ENCODE results near the gene AK1.

AK1 gene

DNA sequence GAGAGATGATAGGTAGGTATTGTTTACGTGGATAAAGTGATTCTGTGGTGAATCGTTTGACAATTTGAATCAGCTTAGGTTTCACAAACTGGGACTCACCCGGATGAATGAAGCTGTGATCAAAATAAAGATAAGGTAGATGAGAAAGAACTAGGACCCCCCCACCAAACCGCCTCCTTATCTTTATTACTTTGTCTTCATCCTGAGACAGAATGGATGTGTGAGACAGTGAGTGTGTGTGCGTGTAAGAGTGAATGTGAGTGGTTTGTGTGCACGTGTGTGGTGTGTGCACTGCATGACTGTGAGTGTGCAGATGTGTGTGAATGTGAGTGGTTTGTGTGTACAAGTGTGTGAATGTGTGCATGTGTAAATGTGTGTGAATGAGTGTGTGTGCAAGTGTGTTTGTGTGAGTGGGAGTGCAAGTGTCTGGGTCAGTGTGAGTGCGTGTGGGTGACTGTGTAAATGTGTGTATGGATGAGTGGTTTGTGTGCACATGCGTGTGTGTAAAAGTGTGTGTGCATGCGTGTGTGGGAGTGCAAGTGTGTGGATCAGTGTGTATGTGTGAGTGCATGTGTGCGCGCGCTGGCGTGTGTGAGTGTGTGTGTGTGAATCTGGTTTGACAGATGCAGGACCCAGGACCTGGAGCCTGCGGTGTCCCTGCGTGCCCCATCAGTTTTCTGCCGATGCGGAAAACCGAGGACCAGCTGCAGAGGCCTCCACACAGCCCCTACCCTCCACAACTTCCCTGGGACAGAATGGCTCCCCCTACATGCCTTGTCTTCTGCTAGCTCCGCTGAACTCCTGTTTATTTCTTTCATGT, 11.6 kb downstream of the AK1 start:
- DNase-seq, result no peak

DNA sequence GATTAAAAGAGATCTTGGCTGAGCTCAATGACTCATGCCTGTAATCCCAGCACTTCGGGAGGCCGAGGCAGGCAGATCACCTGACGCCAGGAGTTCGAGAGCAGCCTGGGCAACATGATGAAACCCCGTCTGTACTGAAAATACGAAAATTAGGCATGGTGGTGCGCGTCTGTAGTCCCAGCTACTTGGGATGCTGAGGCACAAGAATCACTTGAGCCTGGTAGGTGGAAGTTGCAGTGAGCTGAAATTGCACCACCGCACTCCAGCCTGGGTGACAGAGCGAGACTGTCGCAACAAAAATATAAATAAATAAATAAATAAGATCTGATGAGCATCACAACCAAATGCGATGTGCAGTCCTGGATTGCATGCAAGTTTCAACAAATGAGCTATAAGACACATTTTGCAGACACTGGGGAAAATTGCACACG, 14.3 kb downstream of the AK1 start:
- no peak for DNase-seq

DNA sequence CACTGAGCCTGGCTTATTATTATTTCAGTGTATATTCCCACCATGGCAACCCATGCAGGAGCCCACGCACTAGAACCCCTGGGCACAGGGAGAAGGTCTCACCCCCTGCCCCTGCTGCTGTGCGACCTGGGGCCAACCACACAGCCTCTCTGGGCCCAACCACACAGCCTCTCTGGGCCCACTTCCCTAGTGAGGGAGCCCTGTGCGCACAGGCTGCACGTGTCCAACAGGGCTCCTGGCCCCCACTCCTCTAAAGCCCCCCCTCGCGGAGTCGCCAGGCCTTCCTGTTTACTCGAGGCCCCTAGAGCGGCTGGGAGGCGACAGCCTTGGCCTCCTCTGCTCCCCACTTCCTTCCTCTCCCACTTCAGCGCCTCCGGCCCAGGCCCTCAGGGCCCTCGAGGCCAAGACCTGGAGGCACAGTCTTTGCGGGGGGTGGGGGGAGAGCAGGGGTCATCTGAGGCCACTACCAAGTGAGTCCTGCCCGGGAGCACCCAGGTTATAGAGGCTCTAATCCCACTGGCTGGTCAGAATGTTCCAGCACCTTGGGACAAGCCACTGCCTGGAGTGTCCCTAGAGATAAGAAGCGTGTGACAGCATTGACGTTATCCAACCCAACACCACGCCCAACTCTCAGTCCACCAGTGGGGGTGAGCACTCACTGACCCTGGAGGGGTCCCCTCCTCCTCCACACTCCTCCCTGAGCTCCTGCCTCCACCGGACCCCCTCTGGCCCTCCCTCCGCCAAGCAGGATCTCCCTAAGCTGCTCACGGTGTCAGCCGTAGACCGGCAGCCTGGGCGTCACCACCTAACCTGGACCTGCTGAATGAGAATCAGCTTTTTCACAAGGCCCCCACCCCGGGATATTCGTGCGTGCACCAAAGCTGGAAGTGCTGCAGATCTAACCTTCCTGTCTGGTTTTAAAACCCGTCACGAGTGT, 15.1 kb downstream of the AK1 start:
- DNase-seq, result peak in 1 of 2 donors; percentile 25

DNA sequence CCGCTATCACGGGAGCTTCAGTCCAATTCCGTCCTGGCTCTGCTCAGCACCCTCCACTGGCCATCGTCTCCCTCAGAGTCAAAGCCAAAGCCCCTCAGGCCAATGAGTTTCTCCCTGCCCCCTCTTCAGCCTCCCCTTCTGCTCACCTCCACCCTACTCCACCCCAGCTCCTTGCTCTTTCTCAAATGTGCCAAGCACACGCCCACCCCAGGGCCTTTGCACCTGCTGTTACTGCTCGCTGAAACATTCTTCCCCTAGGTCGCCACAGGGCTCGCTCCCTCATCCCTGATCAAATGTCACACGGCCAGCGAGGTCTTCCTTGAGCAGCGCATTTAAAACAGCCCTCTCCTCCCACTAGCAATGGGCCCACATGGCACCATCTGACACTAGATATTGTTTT, 16.7 kb downstream of the AK1 start:
- DNase-seq, result no peak

DNA sequence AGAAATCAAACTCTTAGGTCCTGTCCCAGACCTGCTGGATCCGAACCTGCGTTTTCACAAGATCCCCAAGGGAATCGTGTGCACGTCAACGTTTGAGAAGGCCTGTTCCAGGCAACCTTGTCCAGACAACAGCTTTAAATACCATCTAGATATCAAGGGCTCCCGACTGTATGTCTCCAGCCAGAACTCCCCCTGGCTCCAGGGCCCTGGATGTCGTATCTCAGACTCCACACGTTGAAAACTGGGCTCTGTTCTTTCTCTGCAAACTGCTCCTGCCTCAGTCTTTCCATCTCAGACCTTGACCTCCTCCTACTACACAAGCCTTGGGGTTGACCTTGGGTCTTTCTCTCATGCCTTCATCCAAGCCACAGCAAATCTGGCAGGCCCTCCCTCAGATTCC, 17.2 kb downstream of the AK1 start:
- no peak for DNase-seq

DNA sequence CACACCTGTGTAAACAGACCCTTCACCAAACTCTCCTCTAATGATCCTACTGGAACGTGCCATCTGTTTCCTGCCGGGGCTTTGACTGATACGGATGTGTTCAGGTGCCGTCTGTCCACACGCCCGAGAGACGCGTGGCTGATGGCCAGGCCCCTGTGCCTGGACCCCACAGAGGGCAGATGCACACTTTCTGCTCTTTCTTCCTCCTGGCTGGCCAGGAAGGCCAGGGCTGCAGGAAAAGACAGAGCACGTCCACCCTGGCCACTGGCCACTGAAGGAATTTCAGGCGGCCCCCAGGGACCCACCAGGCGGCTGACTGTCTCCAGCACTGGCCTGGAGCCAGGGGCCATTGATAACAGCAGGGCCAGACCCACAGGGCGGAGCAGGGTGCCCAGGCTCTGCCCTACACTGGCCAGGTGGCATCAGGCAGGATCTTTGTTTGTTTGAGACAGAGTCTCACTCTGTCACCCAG, 19.4 kb downstream of the AK1 start:
- DNase-seq, result no peak

DNA sequence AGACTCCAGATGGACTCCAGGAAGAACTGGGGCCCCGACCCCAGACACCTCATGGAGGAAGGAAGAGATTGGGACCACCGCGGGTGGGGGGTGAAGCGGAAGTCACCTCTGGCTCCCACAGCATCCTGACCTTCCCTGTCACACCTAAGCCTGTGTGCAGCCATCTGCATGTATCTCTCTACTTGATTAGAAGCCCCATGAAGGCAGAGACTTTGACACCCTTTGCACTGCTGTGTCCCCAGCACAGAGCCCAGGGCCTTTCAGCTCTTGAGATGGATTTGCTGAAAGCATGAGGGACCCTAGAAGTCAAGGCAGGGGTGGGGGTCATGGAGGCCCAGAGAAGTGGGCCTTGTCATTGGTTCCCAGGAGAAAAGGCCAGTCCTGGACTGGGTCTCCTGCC, 20.2 kb downstream of the AK1 start:
- no peak for DNase-seq

DNA sequence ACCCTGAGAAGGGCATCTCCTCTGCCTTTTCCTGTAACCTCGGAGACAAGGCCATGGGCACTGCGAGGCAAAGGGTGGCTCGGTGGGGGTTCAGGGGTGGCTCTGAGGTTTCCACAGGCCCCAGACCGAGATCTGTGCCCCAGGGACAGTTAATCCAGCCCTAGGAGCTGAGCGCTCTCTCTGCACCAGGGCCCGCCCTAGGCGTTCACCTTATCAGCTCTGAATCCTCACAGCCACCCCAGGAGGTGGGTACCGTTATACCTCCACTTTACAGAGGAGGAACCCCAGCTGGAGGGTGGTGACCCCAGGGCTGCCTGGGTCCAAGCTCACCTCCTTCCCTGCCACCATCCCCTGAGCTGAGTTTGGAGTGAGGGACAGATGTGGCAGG, 20.8 kb downstream of the AK1 start:
- DNase-seq, result no peak

DNA sequence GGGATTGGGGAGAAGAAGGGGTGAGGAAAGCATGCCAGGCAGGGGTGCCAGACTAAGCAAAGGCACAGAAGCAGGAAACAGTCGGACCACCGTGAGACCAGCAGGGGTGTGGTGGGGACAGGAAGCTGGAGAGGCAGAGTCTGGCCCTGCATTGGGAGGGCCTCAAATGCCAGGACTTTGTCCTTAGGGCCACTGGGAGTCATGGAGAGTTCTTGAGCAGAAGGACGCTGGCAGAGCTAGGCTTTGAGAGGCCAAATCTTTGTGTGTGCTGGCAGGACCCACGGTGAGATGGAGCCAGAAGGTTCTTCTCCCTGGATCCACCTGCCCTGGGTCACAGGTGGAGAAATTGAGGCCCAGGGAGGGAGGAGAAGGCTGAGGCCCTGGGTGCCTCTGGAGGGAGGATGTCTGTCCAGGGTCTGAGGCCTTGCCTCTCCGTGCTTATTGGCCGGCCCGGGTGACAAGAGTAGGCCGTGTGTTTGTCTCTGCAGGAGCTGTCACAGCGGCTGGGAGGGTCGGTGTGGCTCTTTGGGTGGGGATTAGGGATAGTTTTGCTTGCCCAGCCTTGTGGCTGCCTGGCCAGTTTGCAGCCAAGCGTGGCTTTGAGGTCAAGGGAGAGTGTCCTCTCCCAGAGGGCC, 21.3 kb downstream of the AK1 start:
- no peak for DNase-seq

DNA sequence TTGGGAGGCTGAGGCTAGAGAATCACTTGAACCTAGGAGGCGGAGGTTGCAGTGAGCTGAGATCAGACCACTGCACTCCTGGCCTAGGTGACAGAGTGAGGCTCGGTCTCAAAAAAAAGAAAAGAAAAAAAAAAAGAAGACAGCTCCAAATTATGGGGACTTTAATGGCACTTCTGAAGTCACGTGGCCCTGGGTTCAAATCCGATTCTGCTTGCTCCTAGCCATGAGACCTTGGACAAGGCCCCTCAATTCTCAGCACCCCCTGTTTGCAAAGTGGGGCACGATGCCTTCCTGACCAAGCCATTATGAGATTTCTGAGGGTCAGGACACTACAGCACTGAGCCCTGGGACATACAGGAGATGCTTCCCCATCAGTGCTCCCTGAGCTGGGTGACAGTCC, 22.0 kb downstream of the AK1 start:
- DNase-seq, result no peak

DNA sequence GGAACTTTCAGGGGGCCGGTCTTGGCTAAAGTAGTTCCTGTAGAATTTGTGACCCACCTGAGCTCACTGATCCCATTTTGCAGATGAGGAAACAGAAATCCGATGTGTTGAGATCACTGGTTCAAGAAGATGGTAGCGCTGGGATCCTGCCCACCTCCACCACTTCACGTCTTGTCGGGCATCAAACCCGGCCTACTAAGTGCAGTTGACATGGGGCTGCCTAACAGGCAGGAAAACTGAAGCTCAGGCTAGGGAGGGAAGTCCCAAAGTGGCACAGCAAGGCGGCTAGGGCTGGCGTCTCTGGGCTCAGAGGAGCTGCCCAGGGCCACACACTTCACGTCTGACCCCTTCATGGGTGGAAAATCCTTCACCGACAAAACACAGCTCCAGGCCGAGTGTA, 22.5 kb downstream of the AK1 start:
- no peak for DNase-seq

DNA sequence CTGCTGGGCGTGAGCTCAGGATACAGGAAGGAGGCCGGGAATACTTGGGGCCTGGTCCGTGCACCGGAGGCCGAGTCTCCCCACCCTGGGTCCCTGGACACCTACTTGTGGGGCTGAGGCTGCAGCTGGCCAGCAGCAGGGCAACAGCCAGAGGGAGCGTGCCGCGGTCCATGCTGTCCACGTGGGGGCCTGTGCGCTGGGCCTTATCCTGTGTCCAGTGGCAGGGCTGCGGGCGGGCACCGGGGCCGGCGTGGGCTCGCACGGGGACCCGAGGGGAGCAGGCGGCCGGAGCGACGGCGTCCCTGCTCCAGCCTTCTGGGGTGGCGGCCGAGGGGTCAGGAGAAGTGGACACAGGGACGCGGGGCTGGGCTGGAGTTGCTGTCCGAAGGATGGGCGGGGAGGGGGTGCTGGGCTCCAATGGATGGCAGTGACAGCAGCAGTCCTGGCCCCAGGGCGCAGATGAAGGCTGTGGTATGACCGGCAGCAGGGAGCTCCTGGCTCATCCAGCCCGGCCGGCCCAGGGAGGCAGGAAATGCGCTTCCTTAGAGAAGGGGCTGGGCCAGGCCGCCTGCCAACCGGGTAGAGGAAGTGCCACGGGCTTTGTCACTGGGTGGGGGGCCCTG, 23.2 kb downstream of the AK1 start, which contains the start of gene ENG:
ENG (minus strand) TSS at position 475 of the 623 bp plus-strand sequence; CDS start at position 172, 303 bp downstream.
- no peak for DNase-seq

DNA sequence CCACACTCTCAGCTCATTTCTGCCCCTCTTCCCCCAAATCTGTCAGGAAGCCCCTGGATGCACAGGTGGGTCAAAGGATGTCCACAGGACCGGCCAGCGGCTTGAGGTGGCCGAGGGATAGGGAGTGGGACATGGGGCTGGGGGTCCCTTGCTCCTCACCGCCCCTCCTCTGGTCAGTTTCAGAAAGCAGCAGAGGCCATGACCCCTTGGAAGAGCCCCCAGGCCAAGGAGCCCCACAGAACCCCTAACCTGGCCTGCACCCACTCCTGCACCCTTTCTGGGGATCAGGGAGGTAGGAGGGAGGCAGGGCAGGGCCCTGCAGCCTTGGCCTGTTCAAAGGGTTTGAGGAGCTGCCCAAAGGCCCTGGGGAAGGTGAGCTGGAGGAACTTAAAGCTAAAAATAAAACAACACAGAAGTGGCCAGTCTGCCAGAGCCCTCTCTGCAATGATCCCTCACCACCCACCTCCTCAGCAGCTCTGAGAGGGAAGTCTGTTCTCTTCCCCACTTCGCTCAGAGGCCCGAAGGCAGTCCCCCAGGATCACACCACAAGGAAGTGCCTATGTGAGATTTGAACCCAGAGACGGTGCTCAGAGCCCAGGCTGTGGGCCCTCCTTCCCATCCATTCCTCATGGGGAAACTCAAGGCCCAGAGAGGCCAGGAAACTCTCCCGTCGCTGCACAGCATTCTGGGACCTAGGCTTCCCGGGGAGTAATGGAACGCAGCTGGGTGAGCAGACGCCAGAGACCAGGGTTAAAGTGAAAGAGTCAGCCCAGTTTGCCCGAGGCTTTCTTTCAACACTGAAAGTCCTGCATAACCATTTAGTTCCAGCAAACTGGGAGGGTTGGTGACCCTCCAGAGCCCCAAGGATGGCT, 23.9 kb downstream of the AK1 start:
- no peak for DNase-seq

DNA sequence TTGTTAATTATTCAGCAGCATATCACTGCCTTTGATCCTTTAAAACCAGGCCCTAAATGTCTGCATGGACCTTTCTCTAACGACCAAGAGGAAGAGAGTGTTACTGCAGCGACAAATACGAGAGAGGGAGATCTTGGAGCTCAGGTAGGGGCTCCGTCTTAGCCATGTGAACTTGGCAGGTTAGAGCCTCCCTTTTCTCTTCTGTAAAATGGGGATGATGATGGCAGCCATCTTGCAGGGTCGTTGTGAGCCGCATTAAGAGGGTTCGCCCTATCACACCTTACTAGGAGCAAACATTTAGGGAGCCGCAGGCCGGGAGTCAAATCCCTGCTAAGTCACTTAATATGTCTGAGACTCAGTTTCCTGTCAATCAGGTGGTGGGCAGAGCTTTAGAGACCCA, 24.6 kb downstream of the AK1 start:
- DNase-seq, result no peak

DNA sequence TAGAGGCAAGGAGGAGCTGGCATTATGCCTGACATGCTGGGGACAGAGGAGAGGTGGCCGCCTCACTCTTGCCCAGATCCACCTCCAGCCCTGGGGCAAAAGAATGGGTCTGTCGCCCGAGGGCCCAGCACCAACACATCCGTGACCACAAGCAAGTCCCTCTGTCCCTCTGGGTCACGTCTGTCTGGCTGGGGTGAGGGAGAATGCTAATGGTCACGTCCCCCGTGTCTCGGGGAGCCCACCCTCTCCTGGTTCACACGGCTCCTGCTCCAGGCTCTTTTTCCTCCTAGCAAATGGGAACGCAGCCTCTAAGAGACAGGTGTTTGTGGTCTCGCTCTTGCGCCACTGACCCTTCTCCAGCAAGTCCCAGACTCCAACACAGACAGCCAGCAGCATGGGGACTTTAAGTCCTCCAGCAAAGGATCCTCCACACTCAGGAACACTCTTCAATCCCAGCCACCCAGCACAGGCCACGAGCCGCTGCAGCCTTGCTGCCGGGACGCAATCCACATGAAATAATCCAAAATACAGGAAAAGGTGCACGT, 27.1 kb downstream of the AK1 start:
- DNase-seq, result no peak

DNA sequence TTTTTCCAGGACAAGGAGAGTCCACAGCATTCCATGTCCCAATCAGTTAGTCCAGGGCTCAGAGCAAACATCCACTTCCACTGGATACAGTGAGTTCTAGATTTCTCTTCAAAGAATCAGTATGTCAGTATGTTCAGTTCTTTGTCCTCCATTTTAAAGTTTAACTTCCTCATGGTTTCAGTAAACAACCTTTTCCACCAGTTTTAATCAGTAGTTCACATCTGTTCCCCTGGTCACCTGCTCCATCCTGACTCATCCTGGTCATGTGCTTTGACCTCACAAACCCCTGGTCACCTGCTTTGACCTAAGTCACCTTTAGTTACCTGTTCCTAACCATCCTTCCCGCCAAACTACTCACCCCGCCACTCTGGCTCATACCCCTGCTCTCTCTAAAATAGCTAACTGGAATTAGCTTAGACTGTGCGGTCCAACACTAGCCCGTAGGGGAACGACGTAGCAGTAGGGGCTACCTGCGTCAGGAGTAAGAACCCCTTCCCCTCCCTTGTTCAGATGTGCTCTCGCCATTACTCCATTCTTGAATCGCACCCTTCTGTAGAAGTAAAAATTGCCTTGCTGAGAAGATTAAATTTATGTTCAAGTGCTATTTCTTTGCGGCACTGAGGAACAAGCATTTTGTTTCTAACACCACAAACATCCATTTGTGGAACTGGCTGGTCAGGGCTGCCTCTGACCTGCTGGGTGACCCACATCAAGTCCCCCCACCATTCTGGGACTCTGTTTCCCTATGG, 28.5 kb downstream of the AK1 start:
- no peak for DNase-seq

DNA sequence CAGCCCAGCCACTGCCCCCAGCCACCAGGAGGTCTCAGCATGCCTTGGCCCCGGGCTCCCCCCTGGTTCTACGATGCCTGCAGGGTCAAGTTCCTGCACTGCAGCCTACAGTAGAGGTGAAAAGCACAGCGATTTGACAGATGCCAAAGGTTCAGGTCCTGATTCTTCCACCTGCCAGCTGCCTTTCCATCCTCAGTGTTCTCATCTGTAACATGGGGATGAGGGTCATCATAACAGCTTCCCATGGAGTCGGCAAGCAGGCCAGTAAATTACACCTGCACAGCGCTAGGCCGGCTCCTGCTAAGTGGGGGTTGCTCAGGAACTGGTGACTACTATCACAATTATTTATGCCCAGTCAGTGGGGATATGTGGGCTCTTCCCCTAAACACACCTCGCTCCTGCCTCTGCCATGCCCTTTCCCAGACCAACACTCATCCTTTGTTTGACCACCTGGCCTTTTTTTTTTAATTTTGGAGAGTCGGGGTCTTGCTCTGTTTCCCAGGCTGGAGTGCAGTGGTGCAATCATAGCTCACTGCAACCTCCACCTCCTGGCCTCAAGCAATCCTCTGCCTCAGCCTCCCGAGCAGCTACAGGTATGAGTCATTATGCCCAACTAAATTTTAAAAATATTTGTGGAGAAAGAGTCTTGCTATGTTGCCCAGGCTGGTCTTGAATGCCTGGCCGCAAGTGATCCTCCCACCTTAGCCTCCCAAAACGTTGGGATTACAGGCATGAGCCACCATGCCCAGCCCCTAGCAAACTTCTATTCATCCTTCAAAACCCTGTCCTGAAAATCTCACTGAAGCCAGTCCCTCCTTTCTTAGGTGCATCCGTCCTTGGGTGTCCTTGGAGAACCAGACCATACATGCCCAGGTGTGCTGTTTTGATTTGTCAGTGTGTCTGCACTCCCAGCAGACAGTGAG, 29.4 kb downstream of the AK1 start:
- DNase-seq, result no peak

DNA sequence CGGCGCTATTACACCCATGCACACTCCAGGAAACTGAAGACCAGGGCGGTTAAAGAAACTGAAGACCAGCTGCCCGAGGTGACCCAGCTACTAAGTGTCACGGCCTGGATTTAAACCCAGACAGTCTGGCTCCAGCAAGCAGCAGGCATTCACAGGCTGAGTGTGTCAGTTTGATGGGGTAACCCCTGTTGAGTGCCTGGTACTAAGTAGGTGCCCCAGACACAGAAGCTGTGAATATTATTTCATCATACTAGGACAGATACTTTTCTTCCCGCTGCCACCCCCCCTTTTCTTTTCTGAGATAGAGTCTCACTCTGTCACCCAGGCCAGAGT, 30.3 kb downstream of the AK1 start:
- no peak for DNase-seq

DNA sequence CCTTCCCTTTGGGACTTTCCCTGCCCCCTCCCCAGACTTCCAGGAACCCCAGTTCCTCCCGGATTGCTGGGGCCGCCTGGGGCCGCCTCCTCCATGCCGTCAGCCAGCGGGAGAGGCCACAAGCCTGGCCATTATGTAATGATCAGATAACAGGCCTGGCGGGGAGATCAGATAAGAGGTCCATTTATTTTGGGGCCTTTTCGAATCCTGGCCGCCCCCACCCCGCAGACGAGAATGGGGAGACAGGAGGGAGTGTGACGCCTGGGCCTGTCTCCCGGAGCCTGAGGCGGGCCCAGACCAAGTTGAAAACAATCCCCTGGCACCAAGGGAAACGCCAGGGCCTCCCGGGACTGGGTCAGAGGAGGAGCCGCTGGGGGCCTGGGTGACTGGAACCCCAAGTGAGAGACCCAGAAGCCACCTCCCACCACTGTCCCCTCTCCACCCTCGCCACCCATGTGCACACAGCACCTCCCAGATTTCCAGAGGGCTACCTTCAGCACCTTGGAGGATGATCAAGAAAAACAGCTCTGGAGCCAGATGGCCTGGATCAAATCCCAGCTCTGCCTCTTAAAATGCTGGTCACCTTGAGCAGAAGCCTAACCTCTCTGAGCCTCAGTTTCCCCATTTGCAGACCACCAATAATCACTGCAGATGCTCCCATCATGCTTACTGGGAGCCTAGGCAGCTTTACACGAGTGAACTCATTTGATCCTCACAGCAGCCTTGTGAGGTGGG, 30.9 kb downstream of the AK1 start:
- no peak for DNase-seq
